ENCODE results near the gene TRIP13.

TRIP13 gene

GRCh38 chr5:935510-936084, 42.9 kb downstream of the TRIP13 start:
- no peak for ATAC-seq
- no peak for TF ChIP-seq TSHZ2 (CRISPR knock-in tag; IDR thresholded peaks at IDR 0.05)
- no peak for TF ChIP-seq ISL1 (CRISPR knock-in tag; IDR thresholded peaks at IDR 0.05)
- TF ChIP-seq BACH2 (CRISPR knock-in tag; IDR thresholded peaks at IDR 0.05; ENCODE audit: borderline replicate concordance), result no peak
- no peak for TF ChIP-seq ZNF565 (CRISPR knock-in tag; conservative IDR thresholded peaks at IDR 0.05; ENCODE audit: low read depth)
- no peak for TF ChIP-seq OSR1 (CRISPR knock-in tag; IDR thresholded peaks at IDR 0.05)
- TF ChIP-seq GLIS3 (CRISPR knock-in tag; IDR thresholded peaks at IDR 0.05), result no peak
- TF ChIP-seq ZNF8 (CRISPR knock-in tag; IDR thresholded peaks at IDR 0.05), result no peak
- TF ChIP-seq CSRNP3 (CRISPR knock-in tag; IDR thresholded peaks at IDR 0.05), result no peak
- TF ChIP-seq ZFP30 (CRISPR knock-in tag; IDR thresholded peaks at IDR 0.05), result no peak
- no peak for TF ChIP-seq ARNTL (CRISPR knock-in tag; IDR thresholded peaks at IDR 0.05; ENCODE audit: borderline replicate concordance, low read depth)
- TF ChIP-seq ZNF70 (CRISPR knock-in tag; IDR thresholded peaks at IDR 0.05), result no peak
- TF ChIP-seq SNAI2 (CRISPR knock-in tag; IDR thresholded peaks at IDR 0.05), result no peak
- TF ChIP-seq PPARA (CRISPR knock-in tag; IDR thresholded peaks at IDR 0.05; ENCODE audit: borderline replicate concordance), result no peak
- TF ChIP-seq ESRRG (CRISPR knock-in tag; IDR thresholded peaks at IDR 0.05), result no peak
- TF ChIP-seq ZFP3 (CRISPR knock-in tag; IDR thresholded peaks at IDR 0.05), result no peak
- TF ChIP-seq CREB5 (CRISPR knock-in tag; IDR thresholded peaks at IDR 0.05; ENCODE audit: low read depth), result no peak
- no peak for TF ChIP-seq POU6F1 (CRISPR knock-in tag; IDR thresholded peaks at IDR 0.05; ENCODE audit: borderline replicate concordance, low read depth)

GRCh38 chr5:936149-937144, 43.8 kb downstream of the TRIP13 start:
- no peak for TF ChIP-seq PPARA (CRISPR knock-in tag; IDR thresholded peaks at IDR 0.05; ENCODE audit: borderline replicate concordance)
- TF ChIP-seq CSDC2 (CRISPR knock-in tag; IDR thresholded peaks at IDR 0.05), result no peak
- TF ChIP-seq ZNF565 (CRISPR knock-in tag; conservative IDR thresholded peaks at IDR 0.05; ENCODE audit: low read depth), result no peak
- TF ChIP-seq OSR1 (CRISPR knock-in tag; IDR thresholded peaks at IDR 0.05), result no peak
- TF ChIP-seq TOX (CRISPR knock-in tag; IDR thresholded peaks at IDR 0.05; ENCODE audit: borderline replicate concordance), result no peak
- no peak for TF ChIP-seq ZNF70 (CRISPR knock-in tag; IDR thresholded peaks at IDR 0.05)
- no peak for TF ChIP-seq SNAI2 (CRISPR knock-in tag; IDR thresholded peaks at IDR 0.05)
- no peak for TF ChIP-seq ARNTL (CRISPR knock-in tag; IDR thresholded peaks at IDR 0.05; ENCODE audit: borderline replicate concordance, low read depth)
- TF ChIP-seq RARB (CRISPR knock-in tag; IDR thresholded peaks at IDR 0.05), result no peak
- TF ChIP-seq ZNF8 (CRISPR knock-in tag; IDR thresholded peaks at IDR 0.05), result no peak
- no peak for TF ChIP-seq BACH2 (CRISPR knock-in tag; IDR thresholded peaks at IDR 0.05; ENCODE audit: borderline replicate concordance)
- no peak for ATAC-seq
